GM12878 (cell line): ENCODE results near the gene TNFAIP3. TPM values are rescaled to one million over a fixed set of nuclear protein-coding genes. Genes with fewer than 3 reads are reported as not detected.
A peak's percentile ranks its signal among the peaks of the same experiment; 100 is the strongest.

Experiments used
- ATAC-seq: fragments of 200-7000 bp; cut with Tn5 transposase; 3 replicates; pipeline ENCODE4 v1.9.1; 2020; ENCODE audit warnings: mild to moderate bottlenecking, moderate library complexity
- Bru-seq: library from RNA; stranded (reverse); fragments of 400-500 nt; gene quantifications from one replicate; lab custom pipeline; 2021; lab: Mats Ljungman, UMichigan
- BruChase-seq, 2 experiments: library from RNA; stranded (reverse); fragments of 400-500 nt; gene quantifications; one replicate each; lab custom pipeline; 2021; lab: Mats Ljungman, UMichigan
- BruUV-seq: library from RNA; stranded (reverse); fragments of 400-500 nt; replicated peaks from 2 replicates; lab custom pipeline; 2021; lab: Mats Ljungman, UMichigan
- CTCF ChIA-PET: fragments of 300-600 bp; sonication (Branson Sonifier 250); formaldehyde crosslinking; extraction: SDS; loops from one replicate; lab custom pipeline; 2021; ENCODE audit warnings: inconsistent platforms; lab: Yijun Ruan, JAX
- POLR2A ChIA-PET: fragments of 350-600 bp; formaldehyde crosslinking; extraction: SDS; loops from one replicate; lab custom pipeline; 2021; ENCODE audit warnings: inconsistent platforms; lab: Charles Lee
- RAD21 ChIA-PET: fragments of 300-600 bp; sonication (Branson Sonifier 250); formaldehyde crosslinking; loops from one replicate; lab custom pipeline; 2023; ENCODE audit warnings: antibody characterized with exemption; ENCODE audit not compliant: unreplicated experiment; lab: Charles Lee
- SMC1A ChIA-PET: fragments of 300-600 bp; sonication (Branson Sonifier 250); formaldehyde crosslinking; loops from one replicate; lab custom pipeline; 2023; ENCODE audit not compliant: unreplicated experiment, uncharacterized antibody; lab: Charles Lee
- DNase-seq: peaks from one replicate; pipeline ENCODE4 v3.0.0-alpha.2; 2011; ENCODE audit warnings: low read depth, low spot score
- FAIRE-seq: peaks from 3 replicates; lab custom pipeline; 2011; peaks lifted over from hg19 to GRCh38; lab: Jason Lieb, UNC
- H2AFZ ChIP-seq: 2 replicates; pipeline ENCODE4 v1.6.0; 2011; ENCODE audit warnings: low read depth, low read length, control low read depth; ENCODE audit not compliant: control insufficient read depth
- H3K27ac ChIP-seq: 2 replicates; pipeline ENCODE4 v1.5.1; 2011; ENCODE audit warnings: control low read depth; ENCODE audit not compliant: control insufficient read depth, insufficient read depth
- H3K27me3 ChIP-seq, 2 experiments: replicated peaks in 1 of 2; 2 replicates each; pipeline versions ENCODE4 v1.6.0 to v1.6.1; 2011; ENCODE audit warnings: low read length in 1 of 2; ENCODE audit not compliant: control insufficient read depth in 2 of 2, insufficient read depth in 2 of 2
- H3K36me3 ChIP-seq, 2 experiments: 2 replicates each; pipeline ENCODE4 v1.5.1; 2011; ENCODE audit warnings: low read length in 1 of 2; ENCODE audit not compliant: control insufficient read depth in 2 of 2, insufficient read depth in 2 of 2
- H3K4me1 ChIP-seq: 2 replicates; pipeline ENCODE4 v1.6.1; 2011; ENCODE audit warnings: mild to moderate bottlenecking, low read length, moderate library complexity, mixed read lengths; ENCODE audit not compliant: control insufficient read depth, insufficient read depth
- H3K4me2 ChIP-seq: 2 replicates; pipeline ENCODE4 v1.6.0; 2011; ENCODE audit warnings: control low read depth; ENCODE audit not compliant: control insufficient read depth, insufficient read depth
- H3K4me3 ChIP-seq: fragments of 200-600 bp; sonication (generic); 2 replicates; pipeline ENCODE4 v1.5.1; 2016
- H3K79me2 ChIP-seq: 2 replicates; pipeline ENCODE4 v1.6.0; 2011; ENCODE audit warnings: low read length; ENCODE audit not compliant: control insufficient read depth, insufficient read depth
- H3K9ac ChIP-seq: 2 replicates; pipeline ENCODE4 v1.8.0; 2011; ENCODE audit warnings: low read length, control low read depth, mixed read lengths; ENCODE audit not compliant: control insufficient read depth, insufficient read depth
- H3K9me3 ChIP-seq: replicated peaks from 3 replicates; pipeline ENCODE4 v1.5.1; 2011; ENCODE audit warnings: mild to moderate bottlenecking, low read length; ENCODE audit not compliant: control insufficient read depth, insufficient read depth
- H4K20me1 ChIP-seq: 2 replicates; pipeline ENCODE4 v1.6.0; 2011; ENCODE audit not compliant: control insufficient read depth, insufficient read depth
- CHD1 ChIP-seq: IDR thresholded peaks from 2 replicates; pipeline ENCODE4 v1.6.1; 2012; ENCODE audit warnings: low read depth, low read length, improper control_type of control experiment
- CREM ChIP-seq: IDR thresholded peaks from 2 replicates; pipeline ENCODE4 v1.6.1; 2014; ENCODE audit warnings: antibody characterized with exemption, low read depth
- MEF2B ChIP-seq: fragments of 450-650 bp; IDR thresholded peaks from 2 replicates; pipeline ENCODE4 v1.6.1; 2018; ENCODE audit warnings: mild to moderate bottlenecking, moderate library complexity; ENCODE audit not compliant: partially characterized antibody, poor library complexity, severe bottlenecking
- NR2C2 ChIP-seq: IDR thresholded peaks from 2 replicates; pipeline ENCODE4 v1.6.1; 2011; ENCODE audit warnings: borderline replicate concordance, low read depth; ENCODE audit not compliant: control insufficient read depth, insufficient read length
- REST ChIP-seq: IDR thresholded peaks from 2 replicates; pipeline ENCODE4 v1.6.1; 2012; ENCODE audit warnings: mild to moderate bottlenecking, low read depth, low read length
- YBX1 ChIP-seq: fragments of 450-650 bp; IDR thresholded peaks from 2 replicates; pipeline ENCODE4 v1.6.1; 2016; ENCODE audit warnings: antibody characterized with exemption
- ZBTB4 ChIP-seq: fragments of 450-650 bp; formaldehyde crosslinking; IDR thresholded peaks from 2 replicates; pipeline ENCODE4 v1.4.0; 2022; ENCODE audit warnings: mild to moderate bottlenecking, moderate library complexity
- WGBS: methylation state at CpG from one replicate; pipeline ENCODE4 v1.1.6; 2016; ENCODE audit warnings: low lambda C conversion rate; ENCODE audit not compliant: insufficient replicate concordance, insufficient coverage; ENCODE audit errors: missing lambda C conversion rate; 5-methylcytosine and 5-hydroxymethylcytosine counted together
- in situ Hi-C: fragments of 300-500 bp; cut with MboI; formaldehyde crosslinking; loops from 9 replicates; pipeline ENCODE4 v1.14.3; 2018; ENCODE audit warnings: mixed read lengths
- intact Hi-C: fragments of 100-400 bp; cut with micrococcal nuclease; formaldehyde crosslinking; loops from one replicate; pipeline ENCODE4 v1.14.2; 2022; ENCODE audit not compliant: unreplicated experiment
- long read RNA-seq, 2 experiments: library from polyadenylated mRNA; unstranded; transcript quantifications; one replicate each; pipeline ENCODE4 v2.0.0, GENCODE V29; 2019 to 2020
- polyA minus RNA-seq, 3 experiments: library from RNA; depleted of rRNA, polyadenylated mRNA; stranded (reverse); fragments of >200 nt; gene quantifications; 2 replicates each; pipeline ENCODE4 v1.2.3, GENCODE V29; 2011
- polyA plus RNA-seq, 11 experiments: library from polyadenylated mRNA; depleted of rRNA in 4 of 11; unstranded in 6 of 11; stranded (reverse) in 5 of 11; fragments of >200 nt; fragmentation: Nextera tagmentation in 4 of 11; fragmentation: Illumina TruSeq in 1 of 11; extraction: Ambion mirVana in 4 of 11; extraction: Trizol in 1 of 11; gene quantifications; 1 replicate in 1 of 11; 2 replicates in 10 of 11; pipeline versions ENCODE4 v1.2.1 to v1.2.3, GENCODE V29; 2011 to 2016; ENCODE audit warnings: inconsistent platforms in 2 of 11, missing spikeins in 2 of 11, low read depth in 1 of 11
- total RNA-seq, 4 experiments: library from RNA; depleted of rRNA in 3 of 4; stranded (reverse); fragments of >200 nt in 3 of 4; fragmentation: Illumina TruSeq in 1 of 4; extraction: Trizol in 1 of 4; gene quantifications; 2 replicates each; pipeline versions ENCODE4 v1.2.1 to v1.2.3, GENCODE V29; 2013 to 2021
- TF ChIP-seq, protein P1 (sequence below): fragments of 450-650 bp; IDR thresholded peaks from 2 replicates; pipeline ENCODE4 v1.6.1; 2016; ENCODE audit warnings: mild to moderate bottlenecking

Gene TNFAIP3
- total RNA-seq (2013; cell fraction: nucleolus; rRNA removed), result 258 and 260 TPM in 2 replicates
- total RNA-seq (2014; rRNA removed), result 84.0 and 96.8 TPM in 2 replicates
- total RNA-seq (2014; rRNA removed; fragmentation: Illumina TruSeq; extraction: Trizol), result 81.4 and 82.4 TPM in 2 replicates
- total RNA-seq (2021), result 220 and 229 TPM in 2 replicates
- polyA plus RNA-seq (2011; ENCODE audit: low read depth), result 59.4 TPM
- polyA plus RNA-seq (2011; rRNA removed), result 308 and 350 TPM in 2 replicates
- polyA plus RNA-seq (2011; cell fraction: cytosol; rRNA removed), result 204 and 210 TPM in 2 replicates
- 565 and 695 TPM in 2 replicates for polyA plus RNA-seq (2011; cell fraction: nucleus; rRNA removed)
- 64.6 and 107 TPM in 2 replicates for polyA plus RNA-seq (2012)
- 149 and 171 TPM in 2 replicates for polyA plus RNA-seq (2014; fragmentation: Illumina TruSeq; extraction: Trizol)
- 10 to 100 TPM; 18.0 to 31.5 TPM for polyA plus RNA-seq (2014; fragmentation: Nextera tagmentation; extraction: Ambion mirVana)
- 138 and 149 TPM in 2 replicates for polyA plus RNA-seq (2014; rRNA removed)
- polyA plus RNA-seq (2016; fragmentation: Nextera tagmentation; extraction: Ambion mirVana), result 100 to 1,000 TPM; 126 to 128 TPM
- polyA minus RNA-seq (2011; rRNA and poly(A)+ RNA removed), result 268 and 281 TPM in 2 replicates
- 95.9 and 104 TPM in 2 replicates for polyA minus RNA-seq (2011; cell fraction: cytosol; rRNA and poly(A)+ RNA removed)
- 243 and 270 TPM in 2 replicates for polyA minus RNA-seq (2011; cell fraction: nucleus; rRNA and poly(A)+ RNA removed)
- percentile 99 among the genes with signal in this experiment for Bru-seq, nascent RNA
- BruChase-seq, experiment 1, labeled RNA remaining after a 6-hour chase, result percentile 98 among the genes with signal in this experiment
- percentile 99 among the genes with signal in this experiment for BruChase-seq, experiment 2, labeled RNA remaining after a 2-hour chase
- long read RNA-seq, experiment 1, full-length matches to known transcripts, result 12 of 31 reads
- long read RNA-seq, experiment 1, partial matches to known transcripts, result 5 of 31 reads
- long read RNA-seq, experiment 1, other reads (novel, unspliced or antisense), result 14 of 31 reads
- long read RNA-seq, experiment 2, partial matches to known transcripts, result 66 of 94 reads
- long read RNA-seq, experiment 2, other reads (novel, unspliced or antisense), result 25 of 94 reads

DNA sequence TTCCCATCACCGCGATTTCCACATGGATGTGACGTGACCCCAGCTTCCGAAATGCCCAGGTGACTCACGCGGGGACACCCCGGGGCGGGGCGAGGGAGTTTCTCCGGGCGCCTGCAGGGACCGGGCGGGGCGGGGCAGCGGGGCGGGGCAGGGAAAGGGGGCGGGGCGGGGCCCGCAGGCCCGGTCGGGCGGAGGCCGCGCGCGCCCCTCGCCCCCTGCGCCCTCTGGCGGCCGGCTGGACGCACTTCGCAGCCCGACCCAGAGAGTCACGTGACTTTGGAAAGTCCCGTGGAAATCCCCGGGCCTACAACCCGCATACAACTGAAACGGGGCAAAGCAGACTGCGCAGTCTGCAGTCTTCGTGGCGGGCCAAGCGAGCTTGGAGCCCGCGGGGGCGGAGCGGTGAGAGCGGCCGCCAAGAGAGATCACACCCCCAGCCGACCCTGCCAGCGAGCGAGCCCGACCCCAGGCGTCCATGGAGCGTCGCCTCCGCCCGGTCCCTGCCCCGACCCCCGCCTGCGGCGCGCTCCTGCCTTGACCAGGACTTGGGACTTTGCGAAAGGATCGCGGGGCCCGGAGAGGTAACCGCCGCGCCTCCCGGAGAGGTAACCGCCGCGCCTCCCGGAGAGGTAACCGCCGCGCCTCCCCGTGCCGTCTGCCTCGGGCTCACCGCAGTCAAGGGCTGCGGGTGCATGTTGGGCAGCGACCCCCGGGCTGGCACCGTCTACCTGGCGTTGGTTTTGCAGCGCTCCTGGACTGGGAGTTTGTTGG is at the start of gene TNFAIP3:
Gene TNFAIP3 (plus strand): TSS at position 346 of the 771 bp plus-strand sequence. CDS start 3,969 bp downstream, outside the sequence.
- under 1% methylated on average over 67 of the region's 87 CpGs for WGBS
- H2AFZ ChIP-seq, result peak within 1 kb of the TSS; percentile 82
- FAIRE-seq, result peak; percentile 62
- peaks cover 5% of the 10 kb centered on the region; the same call in 1 of the 2 replicates for H3K4me1 ChIP-seq
- ChIA-PET POLR2A (interaction anchor here (0.6 to 3.8 kb wide), 21 partner anchors 14 to 162 kb away, joined by 3 to 17 read pairs (median 4); no protein-coding TSS in a partner anchor), RAD21 (interaction anchor here (0.6 to 20.6 kb wide), 38 partner anchors 10 to 232 kb away, joined by 3 to 774 read pairs (median 6); no protein-coding TSS in a partner anchor), CTCF (interaction anchor here (0.6 to 24.0 kb wide), 30 partner anchors 11 to 207 kb away, joined by 3 to 712 read pairs (median 5); no protein-coding TSS in a partner anchor), SMC1A (interaction anchor here (0.6 to 30.6 kb wide), 28 partner anchors 12 to 206 kb away, joined by 3 to 1237 read pairs (median 4); no protein-coding TSS in a partner anchor)
- no peaks in the 10 kb centered on the region for H4K20me1 ChIP-seq
- intact Hi-C loops, result loop anchor here (1.0 to 5.0 kb wide), 5 partner anchors 36 to 240 kb away; partner anchors contain the start of gene PERP
- H3K36me3 ChIP-seq, result peaks cover 0 to 19% of the 10 kb centered on the region in 2 experiments; a peak in 1 of 4 replicates
- H3K79me2 ChIP-seq, result peaks cover 62% of the 10 kb centered on the region
- H3K4me3 ChIP-seq, result peak within 1 kb of the TSS; percentile 99
- DNase-seq, result peak; percentile 84
- in situ Hi-C loops, result loop anchor here (5.0 kb wide), 3 partner anchors 65 to 160 kb away; no protein-coding TSS in a partner anchor
- peak; percentile 78 for ATAC-seq
- BruUV-seq, result no TSS peak
- peak within 1 kb of the TSS; percentile 72 for H3K27ac ChIP-seq
- H3K27me3 ChIP-seq, result no peaks in the 10 kb centered on the region
- H3K9ac ChIP-seq, result peak within 1 kb of the TSS; percentile 89
- H3K4me2 ChIP-seq, result peak within 1 kb of the TSS; percentile 96
- H3K9me3 ChIP-seq, result no peaks in the 10 kb centered on the region
- no peak for TF ChIP-seq MEF2B
- no peak for TF ChIP-seq NR2C2
- peak; percentile 44; the same call in 1 of the 2 replicates for TF ChIP-seq REST
- TF ChIP-seq CHD1, result no peak; the same call in 1 of the 2 replicates
- TF ChIP-seq YBX1, result no peak
- peak; percentile 95 for TF ChIP-seq ZBTB4 (CRISPR knock-in tag)
- TF ChIP-seq, protein P1, sequence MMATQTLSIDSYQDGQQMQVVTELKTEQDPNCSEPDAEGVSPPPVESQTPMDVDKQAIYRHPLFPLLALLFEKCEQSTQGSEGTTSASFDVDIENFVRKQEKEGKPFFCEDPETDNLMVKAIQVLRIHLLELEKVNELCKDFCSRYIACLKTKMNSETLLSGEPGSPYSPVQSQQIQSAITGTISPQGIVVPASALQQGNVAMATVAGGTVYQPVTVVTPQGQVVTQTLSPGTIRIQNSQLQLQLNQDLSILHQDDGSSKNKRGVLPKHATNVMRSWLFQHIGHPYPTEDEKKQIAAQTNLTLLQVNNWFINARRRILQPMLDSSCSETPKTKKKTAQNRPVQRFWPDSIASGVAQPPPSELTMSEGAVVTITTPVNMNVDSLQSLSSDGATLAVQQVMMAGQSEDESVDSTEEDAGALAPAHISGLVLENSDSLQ, result no peak
- TF ChIP-seq CREM, result peak; percentile 90
